Activated T-helper 1 cell treated with Interleukin-2 at 50 U/mL for 16 hours (primary cell): ENCODE data around the gene TMEM121B.

ENCODE experiments used
- DNase-seq: peaks from one replicate; pipeline ENCODE4 v3.0.0-alpha.2; 2020; ENCODE audit warnings: low read depth

TMEM121B gene

DNA sequence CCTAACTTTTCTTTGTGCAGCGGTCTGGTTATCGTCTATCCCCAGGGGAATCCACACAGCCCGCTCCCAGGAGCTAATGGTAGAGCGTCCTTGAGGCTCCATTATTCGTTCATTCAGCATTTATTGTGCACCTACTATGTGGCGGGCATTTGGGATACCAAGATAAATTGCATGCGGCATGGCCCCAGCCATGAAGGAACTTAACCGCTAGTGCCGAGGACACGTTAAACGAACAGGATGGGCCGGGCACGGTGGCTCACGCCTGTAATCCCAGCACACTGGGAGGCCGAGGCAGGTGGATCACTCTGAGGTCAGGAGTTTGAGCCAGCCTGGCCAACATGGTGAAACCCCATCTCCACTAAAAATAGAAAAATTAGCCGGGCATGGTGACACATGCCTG lies 11.2 kb downstream of the TMEM121B start:
- DNase-seq = no peak

DNA sequence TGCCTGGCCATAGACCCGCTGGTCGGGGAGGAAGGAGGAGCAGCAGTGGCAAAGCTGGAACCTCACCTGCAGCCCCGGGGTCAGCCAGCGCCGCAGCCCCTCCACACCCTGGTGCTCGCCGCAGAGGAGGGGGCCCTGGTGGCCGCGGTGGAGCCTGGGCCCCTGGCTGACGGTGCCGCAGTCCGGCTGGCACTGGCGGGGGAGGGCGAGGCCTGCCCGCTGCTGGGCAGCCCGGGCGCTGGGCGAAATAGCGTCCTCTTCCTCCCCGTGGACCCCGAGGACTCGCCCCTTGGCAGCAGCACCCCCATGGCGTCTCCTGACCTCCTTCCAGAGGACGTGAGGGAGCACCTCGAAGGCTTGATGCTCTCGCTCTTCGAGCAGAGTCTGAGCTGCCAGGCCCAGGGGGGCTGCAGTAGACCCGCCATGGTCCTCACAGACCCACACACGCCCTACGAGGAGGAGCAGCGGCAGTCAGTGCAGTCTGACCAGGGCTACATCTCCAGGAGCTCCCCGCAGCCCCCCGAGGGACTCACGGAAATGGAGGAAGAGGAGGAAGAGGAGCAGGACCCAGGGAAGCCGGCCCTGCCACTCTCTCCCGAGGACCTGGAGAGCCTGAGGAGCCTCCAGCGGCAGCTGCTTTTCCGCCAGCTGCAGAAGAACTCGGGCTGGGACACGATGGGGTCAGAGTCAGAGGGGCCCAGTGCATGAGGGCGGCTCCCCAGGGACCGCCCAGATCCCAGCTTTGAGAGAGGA lies 11.9 kb downstream of the TMEM121B start:
- DNase-seq = no peak

DNA sequence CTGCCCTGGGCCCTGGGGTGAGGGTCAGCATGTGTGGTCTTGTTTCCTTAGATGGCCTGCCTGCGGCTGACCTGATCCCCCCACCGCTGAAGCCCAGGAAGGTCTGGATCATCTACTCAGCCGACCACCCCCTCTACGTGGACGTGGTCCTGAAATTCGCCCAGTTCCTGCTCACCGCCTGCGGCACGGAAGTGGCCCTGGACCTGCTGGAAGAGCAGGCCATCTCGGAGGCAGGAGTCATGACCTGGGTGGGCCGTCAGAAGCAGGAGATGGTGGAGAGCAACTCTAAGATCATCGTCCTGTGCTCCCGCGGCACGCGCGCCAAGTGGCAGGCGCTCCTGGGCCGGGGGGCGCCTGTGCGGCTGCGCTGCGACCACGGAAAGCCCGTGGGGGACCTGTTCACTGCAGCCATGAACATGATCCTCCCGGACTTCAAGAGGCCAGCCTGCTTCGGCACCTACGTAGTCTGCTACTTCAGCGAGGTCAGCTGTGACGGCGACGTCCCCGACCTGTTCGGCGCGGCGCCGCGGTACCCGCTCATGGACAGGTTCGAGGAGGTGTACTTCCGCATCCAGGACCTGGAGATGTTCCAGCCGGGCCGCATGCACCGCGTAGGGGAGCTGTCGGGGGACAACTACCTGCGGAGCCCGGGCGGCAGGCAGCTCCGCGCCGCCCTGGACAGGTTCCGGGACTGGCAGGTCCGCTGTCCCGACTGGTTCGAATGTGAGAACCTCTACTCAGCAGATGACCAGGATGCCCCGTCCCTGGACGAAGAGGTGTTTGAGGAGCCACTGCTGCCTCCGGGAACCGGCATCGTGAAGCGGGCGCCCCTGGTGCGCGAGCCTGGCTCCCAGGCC lies 12.7 kb downstream of the TMEM121B start:
- DNase-seq = no peak

DNA sequence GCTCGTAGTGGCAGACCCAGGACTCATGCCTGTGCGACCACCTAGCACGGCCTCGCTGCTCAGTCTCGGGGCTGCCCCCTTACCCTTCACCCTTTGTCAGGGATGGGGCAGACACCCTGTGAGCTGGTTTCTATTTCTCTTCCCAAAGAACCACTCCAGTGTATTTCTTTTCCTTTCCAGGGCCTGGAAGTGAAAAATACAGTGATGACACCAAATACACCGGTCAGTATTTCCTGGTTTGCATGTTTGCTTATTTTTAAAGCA lies 13.7 kb downstream of the TMEM121B start:
- DNase-seq = no peak

DNA sequence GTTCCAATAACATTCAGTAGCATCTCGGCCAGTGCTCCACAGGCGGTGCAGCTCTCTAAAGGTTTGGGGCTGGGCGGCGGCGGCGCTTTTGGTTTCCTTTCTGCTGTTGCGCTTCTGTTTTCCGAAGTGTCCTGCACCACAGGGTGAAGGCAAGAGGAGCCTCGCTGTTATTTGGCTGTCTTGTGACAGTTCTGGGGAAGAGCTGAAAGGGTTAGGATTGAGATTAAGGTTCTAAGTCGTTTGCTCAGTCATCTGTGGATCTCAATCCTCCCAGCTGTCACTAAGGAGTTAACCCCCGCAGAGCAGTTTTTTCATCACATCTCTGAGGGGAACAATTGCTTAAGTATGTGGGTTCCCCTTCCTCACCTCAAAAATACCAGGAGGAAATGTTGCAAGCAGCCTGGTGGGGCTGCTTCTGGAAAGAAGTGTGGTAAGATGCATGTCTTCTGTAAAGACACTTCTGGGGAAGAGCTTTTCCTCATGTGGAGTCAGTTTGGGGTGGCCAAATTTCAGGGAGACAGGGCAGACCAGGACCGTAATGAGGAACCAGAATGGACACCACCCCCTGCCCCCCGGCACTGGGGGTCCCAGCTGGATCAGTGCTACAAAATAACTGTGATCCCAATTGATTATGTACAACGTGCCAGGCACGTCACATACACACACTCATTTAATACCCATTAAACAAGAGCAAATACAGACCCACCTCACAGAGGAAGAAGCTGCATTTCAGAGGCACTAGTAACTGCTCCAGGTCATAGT lies 14.2 kb downstream of the TMEM121B start:
- no peak for DNase-seq

DNA sequence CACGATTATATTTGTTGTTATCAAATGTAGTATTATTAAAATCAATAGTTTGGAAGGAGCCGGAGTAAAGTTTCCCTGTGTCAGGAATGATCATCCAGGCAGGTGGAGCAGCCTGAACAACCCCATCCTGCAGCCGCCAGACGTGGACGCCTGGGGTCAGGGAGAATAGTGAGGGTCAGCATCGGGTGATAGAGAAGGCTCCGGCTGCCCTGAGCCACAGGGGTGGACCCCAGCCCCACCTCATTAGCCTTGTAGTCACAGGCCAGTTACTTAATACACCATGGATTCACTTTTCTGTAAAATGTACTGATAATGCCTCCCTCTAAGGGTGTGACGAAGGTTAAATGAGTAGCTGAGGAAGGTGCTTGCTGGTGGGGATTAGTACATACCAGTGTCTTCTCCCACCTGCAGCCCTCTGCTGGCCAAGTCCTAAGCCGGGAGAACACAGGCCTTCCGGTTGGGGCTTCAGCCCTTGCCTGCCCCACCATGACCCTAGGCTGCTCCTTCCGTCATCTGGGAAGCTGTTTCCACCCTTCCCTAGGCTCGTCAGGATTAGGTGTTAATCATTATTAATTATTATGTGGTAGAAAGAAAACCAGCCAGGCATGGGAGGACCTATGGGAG lies 14.9 kb downstream of the TMEM121B start:
- DNase-seq = no peak

DNA sequence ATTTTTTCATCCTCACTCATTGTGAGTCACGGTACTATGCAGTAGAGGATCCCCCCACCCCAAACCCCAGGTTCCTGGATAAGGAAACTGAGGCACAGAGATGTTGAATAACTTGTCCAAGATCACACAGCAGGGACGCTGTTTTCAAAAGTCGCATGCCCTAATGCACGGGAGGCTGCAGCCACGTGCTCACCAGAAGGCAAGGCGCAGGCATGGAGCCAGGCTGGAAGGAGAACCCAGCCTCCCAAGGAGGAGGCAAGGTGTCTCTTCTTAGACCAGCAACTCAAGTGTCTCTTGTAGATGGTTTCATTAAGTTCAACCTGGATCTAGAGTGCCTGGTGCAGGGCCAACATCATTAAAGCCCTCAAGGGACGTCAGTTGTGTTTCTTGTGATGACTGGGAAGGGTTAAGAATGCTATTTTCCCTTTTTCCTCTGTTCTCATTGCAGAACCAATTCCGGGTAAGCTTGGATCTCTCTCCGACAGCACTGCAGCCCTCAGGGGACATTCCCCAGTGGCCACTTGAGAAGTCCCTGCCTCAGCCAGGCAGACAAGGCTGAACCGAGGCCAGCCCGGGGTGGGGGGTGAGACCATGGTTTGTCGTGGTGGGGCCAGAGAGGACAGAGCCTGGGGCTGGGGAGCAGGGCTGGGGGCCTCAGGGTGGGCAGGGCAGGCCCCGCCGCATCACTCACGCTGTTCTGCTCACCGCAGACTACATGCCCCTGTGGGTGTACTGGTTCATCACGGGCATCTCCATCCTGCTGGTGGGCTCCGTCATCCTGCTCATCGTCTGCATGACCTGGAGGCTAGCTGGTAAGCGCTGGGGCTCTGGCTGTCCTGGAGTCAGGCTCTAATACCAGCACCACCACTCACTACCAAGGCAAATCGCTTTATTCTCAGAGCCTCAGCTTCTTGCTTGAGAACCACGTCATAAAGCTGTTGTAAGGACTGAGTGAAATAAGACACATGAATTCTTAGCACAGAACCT lies 15.7 kb downstream of the TMEM121B start:
- no peak for DNase-seq

DNA sequence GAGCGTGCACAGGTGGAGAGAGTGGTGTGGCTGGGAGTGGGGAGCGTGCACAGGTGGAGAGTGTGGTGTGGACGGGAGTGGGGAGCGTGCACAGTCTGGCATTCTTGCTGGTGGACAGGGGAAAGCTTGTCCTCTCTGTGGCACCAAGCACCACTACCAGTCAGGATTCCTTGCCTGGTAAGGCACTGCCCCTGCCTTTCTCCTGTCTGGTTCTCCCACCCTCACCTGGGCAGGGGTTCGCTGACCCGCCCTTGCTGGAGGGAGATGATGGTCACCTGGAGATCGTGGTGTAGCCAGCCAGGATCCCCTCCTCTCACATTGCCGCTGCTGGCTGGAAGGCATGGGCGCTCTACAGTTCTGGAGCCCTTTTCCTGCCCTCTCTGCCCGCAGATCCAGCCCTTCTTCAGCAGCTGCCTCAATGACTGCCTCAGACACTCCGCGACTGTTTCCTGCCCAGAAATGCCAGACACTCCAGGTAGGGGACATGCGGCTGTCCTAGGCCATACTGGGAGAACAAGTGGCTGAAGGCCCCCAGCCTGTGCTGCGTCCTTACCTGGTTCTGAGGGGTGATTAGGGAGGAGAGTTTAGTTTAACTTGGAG lies 16.7 kb downstream of the TMEM121B start:
- DNase-seq = no peak

DNA sequence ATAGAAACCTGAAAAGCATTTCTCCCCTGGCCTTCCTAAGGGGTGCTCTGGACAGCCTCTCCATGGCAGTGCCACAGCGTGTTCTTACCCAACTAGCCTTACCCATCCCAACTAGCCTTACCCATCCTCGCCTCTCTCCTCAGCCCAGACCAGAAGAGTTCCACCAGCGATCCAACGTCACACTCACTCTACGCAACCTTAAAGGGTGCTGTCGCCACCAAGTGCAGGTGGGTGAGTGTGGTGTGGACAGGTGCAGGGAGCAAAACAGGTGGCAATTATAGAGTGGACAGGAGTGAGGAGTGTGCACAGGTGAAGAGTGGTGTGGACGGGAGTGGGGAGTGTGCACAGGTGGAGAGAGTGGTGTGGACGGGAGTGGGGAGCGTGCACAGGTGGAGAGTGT lies 17.8 kb downstream of the TMEM121B start:
- no peak for DNase-seq

DNA sequence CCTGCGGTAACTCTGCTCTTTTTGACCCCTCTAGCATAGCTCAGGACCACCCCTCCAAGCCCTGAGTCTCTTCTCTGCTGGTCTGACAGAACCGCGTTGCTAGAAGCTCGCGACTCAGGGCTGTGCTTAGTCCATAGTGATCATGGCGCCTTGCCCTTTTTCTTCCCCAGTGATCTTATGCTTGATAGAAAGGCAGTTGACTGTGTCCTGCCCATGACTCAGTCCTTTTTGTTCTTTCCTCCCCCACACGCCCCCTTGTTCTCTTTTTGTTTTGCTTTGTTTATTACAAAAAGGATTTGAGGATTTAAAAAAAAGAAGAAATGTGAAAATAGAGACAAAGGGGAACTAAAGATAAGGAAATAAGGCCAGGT lies 18.9 kb downstream of the TMEM121B start:
- DNase-seq = no peak

DNA sequence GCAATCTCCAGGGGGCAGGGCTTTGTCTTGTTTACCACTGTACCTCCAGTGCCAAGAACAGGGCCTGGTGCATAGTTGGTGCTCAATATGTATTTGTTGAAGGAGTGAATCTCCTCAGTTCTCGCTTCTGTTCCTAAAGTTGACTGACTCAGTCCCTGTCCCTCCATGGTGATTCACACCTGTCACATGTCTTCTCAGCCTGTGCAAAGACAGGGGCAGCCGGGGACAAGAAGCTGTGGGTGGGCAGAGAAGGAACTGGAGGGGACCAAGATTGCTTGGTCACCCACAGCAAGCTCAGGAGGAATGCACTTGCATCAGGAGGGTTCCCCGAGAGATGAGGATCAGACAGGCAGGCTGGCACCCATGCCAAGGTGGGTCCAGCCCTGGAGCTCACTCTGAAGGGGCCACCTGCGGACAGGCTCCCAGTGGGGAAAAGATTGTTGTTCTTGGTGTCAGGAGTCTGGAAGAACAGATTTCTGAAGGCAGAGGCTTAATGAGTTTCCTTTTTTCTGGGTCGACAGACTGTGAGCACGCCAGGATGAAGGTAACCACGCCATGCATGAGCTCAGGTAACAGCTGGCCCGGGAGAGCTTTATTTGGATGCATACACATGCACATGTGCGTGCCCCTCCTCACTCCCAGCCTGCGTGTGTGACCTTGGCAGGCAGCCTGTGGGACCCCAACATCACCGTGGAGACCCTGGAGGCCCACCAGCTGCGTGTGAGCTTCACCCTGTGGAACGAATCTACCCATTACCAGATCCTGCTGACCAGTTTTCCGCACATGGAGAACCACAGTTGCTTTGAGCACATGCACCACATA lies 19.5 kb downstream of the TMEM121B start:
- DNase-seq = no peak

DNA sequence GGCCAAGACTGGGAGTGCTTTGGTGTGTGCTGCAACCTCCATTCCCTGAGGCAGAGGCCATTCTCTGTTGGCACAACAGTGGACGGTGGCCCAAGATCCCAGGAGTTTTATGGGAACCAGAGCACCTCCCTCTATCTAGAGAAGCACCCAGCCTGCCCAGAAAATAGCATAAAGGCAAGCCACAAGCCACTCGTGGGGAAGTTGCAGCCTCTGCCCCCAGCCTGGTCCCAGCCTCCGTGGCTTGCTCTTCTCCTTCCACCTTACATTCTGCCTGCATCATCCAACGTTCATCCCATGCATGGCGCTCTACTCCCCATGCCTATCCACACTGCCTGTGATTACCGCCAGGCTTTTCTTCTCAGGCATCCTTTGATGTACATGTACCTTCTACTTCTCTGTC lies 20.5 kb downstream of the TMEM121B start:
- no peak for DNase-seq

DNA sequence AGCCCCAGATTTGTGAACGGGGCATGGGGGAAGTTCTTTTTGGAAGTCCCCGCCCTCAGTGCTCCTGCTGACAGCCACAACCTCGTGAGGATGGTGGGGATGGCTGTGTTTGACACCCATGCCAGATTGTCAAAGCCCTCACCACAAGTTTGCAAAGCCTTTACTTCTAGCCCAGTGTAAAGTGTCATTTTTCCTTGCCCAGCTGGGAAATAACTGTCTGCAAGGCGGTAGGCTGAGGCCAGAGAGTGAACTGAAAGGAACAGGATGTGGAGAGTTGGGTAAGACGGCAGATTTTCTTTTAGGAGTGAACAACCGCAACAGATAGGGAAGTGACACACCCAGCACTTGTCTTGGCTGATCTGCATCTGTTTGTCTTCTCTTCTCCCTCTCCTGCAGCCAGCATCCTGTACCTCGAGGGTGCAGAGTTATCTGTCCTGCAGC lies 22.8 kb downstream of the TMEM121B start:
- no peak for DNase-seq

DNA sequence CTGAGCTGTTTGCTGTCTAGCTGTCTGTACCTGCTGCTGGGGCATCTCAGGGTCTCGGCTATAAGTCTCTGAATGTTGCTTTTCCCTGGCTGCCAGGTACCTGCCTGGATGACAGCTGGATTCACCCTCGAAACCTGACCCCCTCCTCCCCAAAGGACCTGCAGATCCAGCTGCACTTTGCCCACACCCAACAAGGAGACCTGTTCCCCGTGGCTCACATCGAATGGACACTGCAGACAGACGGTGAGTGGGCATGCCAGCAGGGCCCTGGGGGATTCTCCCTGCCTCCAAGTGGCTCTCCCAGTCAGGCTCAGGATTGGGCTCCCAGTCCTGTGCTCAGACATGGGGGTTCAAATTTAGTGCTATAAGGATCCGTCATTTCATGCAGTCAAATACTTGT lies 23.5 kb downstream of the TMEM121B start:
- DNase-seq = no peak

DNA sequence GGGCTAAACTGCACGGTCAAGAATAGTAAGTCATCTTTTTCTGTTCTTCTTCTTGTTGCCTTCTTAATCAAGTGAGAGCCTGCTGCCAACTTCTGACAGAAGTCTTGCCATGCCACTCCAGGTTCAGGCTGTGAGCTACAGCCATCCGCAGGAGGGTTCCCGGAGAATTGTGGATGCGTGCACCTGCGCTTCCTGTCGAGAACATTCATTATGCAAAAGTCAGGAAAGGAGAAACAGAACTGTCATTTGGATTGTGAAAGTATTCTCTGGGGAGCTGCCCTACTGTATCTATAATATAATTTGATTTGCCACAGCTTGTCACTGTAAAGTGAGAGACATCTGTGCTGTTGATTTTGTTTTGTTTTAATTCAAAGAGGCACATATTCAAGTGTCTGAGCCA lies 24.1 kb downstream of the TMEM121B start:
- DNase-seq = no peak

DNA sequence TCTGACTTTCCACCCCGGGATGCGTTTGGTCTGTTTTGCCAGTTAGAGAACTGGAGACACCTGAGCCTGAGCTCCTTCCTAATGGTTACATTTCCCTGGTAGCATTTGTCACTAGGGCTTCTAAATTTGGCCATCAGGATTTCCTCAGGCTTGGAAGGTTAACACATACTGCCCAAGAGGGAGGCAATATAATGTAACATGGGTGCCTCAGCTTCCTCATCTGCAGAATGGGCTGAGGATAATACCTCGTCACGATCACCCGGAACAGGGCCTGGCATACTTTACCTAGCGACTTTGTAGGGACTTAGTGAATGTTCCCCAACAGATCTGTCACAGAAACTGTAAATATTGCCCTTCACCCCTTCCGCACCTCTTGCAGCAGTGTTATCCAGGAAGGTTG lies 25.1 kb downstream of the TMEM121B start:
- no peak for DNase-seq

DNA sequence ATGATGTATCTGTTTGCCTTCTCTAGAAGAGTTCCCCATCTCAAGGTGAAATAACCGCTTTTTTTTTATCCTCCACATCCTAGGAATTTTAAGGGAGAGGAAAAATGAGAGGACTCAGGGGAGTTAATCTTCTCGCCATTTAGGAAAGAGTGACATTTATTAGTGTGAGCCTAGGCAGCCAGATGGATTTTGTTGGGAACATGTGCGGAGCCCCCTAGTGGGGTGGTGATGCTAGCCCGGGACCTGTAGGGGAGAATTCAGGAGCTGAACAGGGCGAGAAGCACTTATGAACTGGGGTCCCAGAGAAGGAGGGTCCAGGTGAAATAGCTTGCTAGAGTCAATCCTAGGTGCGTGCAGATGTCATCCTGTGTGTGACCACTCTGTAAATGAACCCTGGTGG lies 25.6 kb downstream of the TMEM121B start:
- DNase-seq = no peak

DNA sequence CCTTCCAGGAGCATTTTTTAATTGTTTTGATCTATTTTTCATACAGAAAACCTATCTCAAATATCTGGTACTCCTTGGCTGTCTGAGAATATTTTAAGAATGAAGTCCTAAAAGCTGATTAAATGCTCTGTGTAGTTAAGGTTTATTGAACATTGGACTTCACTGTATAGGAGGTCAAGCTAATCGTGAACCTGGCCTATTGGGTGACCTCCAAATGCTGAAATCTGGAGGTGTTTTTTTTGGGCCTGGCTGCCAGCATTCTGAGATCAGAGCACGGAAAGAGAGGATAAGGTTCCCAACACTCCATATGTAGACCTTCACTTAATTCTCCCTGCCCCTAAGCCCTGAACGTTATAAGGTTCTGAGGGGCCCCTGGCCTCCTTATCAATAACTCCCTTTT lies 28.1 kb downstream of the TMEM121B start:
- no peak for DNase-seq

DNA sequence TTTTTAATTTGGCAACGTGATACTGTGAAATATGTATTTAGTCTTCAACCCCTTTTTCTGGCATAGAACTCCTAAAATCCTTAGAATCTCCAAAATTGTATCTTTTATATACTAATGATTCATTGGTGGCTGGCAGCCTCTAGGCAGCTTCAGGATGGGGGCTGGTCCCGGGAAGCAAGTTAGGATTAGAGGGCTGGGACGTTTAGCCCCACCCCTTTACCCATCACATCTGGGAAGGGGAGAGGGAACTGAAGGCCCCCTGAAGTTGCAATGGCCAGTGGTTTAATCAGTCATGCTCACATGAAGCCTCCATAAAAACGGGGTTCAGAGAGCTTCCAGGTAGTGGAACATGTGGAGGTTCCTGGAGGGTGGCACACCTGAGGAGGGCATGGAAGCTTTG lies 29.3 kb downstream of the TMEM121B start:
- DNase-seq = no peak

DNA sequence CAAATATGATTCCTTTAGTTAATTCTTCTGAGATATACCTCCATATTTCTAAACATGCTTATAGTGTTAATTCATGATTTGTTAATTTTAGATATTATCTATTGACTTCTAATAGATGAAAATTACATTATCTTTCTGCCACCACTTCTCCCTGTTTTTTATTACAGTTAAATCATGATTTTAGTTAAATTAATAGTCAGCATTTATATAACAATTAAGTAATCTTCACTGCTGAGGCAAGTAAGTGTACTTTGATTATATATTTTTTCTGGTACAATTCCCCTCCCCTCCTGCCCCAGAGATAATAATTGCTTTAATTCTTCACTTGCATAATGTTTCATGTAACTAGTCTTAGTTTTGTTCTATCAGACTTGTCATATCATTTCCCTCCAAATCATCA lies 30.6 kb downstream of the TMEM121B start:
- no peak for DNase-seq
